ENCODE results near the gene CELSR1.

The CELSR1 gene

DNA sequence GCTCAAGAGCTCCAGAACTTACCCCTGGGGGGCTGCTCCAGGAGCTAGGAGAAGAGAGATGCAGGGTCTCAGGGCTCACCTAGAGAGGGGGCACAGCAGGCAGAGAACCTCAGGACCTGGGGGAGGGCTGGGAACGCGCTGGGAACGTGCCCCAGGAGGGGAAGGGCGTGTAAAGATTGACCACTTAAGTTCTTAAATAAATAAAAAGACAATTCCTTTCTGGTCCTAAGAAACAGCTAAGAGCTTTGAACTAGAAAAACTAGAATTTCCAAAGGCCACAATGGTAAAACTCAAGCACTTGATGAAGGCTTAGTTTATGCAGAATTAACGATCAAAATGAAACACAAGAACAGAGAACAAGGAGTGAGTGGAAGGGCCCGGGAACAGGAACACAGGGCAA is 89.1 kb downstream of the CELSR1 start:
- no peak for DNase-seq (ENCODE audit: low read depth in 2 of 2)

DNA sequence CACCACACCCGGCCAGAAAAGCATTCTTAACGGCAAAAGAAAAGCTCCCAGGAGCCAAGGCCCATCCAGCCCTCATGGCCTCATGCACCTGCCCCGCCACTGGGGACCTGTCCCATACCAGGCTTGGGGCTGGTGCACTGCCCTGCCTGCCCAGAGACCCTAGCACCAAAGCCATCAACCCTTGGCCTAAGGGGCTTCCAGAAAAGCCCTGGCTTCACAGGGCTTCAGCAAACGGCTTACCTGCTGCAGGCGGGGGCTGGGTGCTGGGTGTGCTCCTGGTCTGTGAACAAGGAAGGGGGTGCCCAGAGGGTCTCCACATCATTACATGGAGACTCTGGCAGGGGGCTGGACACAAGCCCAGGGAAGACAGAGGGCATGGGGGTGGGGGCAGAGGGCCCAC is 89.5 kb downstream of the CELSR1 start:
- no peak for DNase-seq (ENCODE audit: low read depth in 2 of 2)

DNA sequence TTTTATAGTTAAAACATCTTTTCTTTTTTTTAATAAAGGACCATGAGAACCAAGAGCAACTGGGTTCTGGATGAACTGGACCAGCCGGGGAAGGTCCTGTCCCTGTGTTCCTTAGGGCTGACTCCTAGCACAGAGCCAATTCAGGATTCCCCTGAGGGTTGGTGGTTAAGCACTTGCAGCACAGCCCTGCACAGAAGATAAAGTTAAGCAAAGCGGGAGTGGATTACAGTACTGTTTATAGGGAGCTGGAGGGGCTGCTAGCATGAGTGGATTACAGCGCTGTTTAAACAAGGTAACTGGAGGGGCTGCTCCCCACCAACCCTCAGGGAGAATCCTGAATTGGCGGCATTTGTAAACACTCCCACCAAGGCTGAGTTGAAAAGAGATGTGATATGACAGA is 90.6 kb downstream of the CELSR1 start:
- DNase-seq (ENCODE audit: low read depth in 2 of 2) = no peak

DNA sequence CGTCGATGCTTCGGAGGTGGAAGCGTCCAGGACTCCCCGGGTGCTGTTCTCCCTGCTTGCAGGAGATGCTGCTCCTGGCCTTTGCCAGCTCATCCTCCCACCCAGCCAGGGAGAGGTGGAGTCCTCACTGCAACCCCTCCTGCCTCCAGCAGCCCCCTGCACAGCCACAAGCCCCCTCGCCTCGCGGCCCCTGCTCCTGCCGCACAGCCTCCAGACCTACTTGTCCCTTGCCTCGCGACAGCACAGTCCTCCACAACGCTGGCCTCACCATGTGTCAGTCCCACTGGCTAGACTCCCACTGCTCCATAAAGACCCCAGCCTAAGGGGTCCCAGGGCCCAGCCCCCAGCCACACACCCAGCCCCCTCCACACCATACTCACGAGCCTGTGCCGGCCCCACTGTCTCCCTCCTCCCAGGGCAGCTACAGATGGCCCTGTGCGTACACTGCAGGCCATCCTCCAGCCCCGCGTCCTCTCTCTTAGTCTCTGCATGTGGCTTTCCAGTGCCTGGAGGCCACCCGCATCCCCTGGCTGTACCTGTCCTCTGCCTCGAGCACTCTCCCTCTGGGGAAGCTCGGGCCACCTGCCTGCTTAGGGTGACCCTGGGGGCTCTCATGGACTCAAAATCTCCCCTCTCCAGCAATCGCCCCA is 91.5 kb downstream of the CELSR1 start:
- DNase-seq (ENCODE audit: low read depth in 2 of 2) = no peak

DNA sequence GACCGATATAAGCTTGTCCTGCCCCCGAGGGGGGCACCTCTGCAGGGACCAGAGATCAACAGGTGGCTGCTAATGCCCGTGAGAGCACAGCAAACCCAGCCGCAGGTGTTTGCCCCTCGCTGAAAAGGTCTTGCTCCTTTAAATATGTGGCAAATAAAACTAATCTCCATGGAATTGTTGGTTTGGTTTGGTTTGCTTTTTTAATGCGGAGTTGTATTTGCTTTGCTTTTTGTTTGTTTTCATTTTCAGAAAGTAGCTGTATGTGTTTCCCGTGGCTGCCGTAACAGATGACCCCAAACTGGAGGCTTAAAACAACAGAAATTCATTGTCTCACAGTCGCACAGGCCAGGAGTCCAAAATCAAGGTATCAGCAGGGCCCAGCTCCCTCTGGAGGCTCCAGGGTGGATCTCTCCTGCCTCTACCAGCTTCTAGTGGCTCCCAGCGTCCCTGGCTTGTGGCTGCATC is 93.0 kb downstream of the CELSR1 start:
- no peak for DNase-seq (ENCODE audit: low read depth in 2 of 2)

DNA sequence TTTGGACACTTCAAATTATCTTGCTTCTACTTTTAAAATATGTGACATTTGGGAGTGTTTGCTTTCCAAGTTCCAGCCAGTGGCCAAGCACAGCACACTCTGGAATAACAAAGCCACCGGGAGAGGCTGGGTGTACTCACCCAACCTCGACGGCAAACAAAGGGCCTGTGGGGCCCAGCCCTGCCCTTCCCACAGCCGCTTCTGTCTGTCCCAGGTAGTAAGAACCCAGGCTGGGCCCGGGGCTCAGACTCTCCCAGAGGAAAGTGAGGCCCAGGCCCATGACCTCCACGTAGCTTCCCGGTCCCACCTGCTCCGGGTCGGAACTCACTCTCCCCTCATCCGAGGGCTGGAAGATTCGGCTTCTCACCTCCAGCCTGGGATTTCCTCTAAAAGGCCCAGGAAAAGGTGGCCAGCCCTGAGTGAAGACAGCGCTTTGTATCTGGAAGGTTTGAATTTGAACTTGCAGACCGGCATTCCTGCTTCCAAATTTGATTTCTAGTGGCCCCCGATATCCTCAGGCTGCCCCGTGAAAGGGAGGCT is 93.5 kb downstream of the CELSR1 start:
- no peak for DNase-seq (ENCODE audit: low read depth in 2 of 2)

DNA sequence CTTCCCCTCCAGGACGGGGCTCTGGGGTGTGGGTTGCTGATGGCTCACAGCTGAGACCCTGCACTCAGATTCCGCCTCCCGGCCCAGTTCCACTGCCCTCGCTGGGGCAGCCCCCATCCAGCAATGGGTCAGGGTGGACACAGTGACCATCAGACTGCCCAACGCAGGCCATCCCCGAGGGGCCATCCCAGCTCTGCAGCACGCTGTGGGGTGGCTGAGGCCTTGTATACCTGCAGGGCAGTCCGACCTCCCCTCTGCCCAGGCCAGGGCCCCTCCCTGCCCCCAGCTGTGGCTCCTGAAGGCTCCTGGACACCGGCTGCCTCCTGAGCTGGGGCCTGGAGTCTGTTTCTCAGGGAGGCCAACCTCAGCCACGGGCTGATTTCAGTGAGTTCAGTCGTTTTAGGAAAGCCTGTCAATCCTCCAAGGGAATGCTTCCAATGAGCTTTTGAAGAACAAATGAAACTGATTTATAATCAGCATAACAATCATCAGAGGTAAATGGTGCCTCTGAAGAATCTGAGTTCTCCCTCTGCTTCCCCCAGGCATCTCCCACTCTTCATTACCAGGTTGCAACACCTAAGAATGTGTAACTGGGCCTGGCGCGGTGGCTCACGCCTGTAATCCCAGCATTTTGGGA is 95.1 kb downstream of the CELSR1 start:
- DNase-seq (ENCODE audit: low read depth in 2 of 2) = no peak

DNA sequence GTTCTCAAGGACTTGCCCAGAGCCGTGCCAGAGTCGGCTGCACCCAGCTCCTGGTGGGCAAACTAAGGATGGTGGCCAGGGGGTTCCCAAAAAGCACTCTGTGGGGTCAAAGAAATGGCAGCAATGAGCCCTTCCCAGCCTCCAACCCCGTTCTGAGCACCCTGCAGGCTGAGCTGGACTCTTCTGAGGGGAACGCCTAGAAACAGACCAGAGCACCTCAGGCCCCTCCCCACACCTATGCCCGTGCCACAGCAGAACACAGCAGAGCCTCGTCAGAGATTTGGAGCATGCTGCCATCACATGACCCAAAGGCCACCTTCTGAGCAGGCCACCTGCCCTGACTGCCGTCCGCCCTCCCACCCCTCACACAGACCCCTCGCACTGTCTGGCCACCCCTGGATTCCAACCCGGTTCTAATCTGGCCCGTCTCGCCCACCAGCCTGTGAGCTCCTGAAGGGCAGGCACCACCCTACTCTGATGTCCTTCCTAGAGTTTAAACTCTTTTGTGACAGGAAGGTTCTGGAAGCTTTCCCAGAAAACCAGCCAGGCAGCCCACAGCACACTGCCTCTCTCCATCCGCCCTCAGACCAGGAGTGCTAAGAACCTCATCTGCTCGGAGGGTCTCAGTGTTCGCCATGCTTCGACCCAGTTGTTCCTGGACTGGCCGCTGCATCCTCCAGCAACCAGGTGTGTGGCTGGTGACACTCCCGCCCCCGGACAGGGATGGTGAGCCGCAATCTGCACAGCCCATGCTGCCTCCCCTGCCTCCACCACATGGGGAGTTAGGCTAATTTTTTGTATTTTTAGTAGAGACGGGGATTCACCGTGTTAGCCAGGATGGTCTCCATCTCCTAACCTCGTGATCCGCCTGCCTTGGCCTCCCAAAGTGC is 97.6 kb downstream of the CELSR1 start:
- DNase-seq (ENCODE audit: low read depth in 2 of 2) = no peak

DNA sequence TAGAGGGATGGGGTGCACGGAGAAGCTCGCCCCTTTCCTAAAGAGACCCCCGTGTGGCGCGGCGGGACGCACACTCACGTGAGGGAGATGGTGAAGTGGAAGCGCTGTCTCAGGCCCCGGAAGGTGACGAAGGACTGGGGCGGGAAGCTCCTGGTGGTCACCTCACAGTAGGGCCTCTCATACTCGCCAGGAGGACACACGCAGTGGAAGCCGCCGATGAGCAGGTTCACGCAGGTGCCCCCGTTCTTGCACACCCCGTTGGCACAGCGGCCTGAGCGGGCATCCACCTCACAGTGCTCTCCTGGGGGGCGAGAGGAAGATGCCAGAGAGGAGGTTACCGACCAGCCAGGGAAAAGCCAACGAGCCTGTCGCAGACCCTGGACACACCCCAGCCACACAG is 98.3 kb downstream of the CELSR1 start:
- DNase-seq (ENCODE audit: low read depth in 2 of 2) = no peak

DNA sequence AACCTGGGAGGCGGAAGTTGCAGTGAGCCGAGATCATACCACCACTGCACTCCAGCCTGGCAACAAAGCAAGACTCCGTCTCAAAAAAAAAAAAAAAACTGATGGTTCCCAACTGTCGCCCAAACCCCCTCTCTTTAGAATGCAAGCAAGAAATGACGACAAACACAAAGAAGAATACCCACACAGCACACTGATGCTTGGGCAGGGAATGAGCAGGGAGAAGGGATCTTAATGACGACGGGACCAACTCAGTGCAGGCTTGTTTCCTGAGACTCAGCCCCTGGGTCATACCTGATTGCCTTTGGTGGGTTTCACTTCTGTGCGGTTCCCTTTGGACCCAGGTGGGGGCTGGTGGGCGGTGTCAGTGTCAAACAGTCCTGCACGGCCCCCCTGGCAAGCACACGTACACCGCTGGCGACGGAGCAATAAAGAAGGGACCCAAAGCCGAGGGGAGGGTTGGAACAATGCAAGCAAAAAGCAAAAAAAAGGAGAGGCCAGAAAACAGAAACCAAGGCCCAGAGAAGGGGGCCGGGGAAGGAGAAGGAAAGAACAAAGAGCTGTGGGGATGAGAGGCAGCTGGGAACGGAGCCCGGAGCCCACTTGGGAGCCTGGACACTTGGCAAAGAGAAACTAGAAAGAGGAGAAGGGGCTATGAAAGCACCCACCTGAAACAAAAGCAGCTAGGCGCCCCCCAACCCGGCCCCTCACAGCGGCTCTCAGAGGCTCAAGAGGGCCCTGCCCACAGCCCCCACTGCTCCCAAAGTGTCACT is 99.6 kb downstream of the CELSR1 start:
- no peak for DNase-seq (ENCODE audit: low read depth in 2 of 2)

DNA sequence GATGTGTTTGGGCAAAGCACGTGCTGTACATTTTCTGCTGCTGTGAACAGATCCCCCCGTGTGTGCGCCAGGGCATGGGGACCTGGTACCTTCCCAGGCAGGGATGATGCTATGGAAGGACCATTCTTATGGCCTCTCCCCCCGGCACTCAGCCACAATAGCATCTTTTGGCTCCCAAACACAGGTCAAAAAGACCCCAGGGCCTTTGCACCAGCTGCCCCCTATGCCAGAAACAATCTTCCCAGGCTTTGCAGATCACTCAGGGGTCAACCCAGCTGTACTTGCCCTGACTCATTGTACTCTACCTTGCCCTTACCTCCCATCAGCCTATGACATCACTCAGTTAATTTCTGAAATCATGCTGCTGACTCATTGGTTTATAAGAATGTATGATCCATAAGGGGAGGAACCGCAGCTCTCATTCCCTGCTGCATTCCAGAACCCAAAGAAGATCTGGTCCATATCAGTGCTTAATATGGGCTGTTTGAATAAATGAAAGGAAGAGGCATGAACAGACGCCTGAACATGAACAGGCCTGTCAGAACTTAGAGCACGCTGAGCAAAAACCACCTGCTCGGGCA is 100.7 kb downstream of the CELSR1 start:
- DNase-seq (ENCODE audit: low read depth in 2 of 2) = no peak

DNA sequence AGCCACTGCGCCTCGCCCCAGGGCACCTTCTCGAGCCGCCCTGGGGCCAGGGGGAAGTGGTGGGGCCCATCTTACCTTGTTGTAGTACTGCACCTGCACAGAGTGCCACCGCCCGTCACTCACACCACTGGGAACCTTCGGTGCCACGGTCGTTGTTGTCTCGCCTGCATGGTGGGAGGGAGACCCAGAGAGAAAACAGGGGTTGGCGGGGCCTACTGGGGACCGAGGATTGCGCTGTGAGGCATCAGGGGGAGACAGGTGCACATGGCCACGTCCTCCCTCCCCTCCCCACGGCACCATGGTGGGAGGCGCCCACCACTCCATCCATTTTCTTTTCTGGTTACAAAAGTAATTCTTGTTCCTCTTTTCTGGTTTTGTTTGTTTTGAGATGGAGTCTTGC is 104.1 kb downstream of the CELSR1 start:
- DNase-seq (ENCODE audit: low read depth in 2 of 2) = no peak

DNA sequence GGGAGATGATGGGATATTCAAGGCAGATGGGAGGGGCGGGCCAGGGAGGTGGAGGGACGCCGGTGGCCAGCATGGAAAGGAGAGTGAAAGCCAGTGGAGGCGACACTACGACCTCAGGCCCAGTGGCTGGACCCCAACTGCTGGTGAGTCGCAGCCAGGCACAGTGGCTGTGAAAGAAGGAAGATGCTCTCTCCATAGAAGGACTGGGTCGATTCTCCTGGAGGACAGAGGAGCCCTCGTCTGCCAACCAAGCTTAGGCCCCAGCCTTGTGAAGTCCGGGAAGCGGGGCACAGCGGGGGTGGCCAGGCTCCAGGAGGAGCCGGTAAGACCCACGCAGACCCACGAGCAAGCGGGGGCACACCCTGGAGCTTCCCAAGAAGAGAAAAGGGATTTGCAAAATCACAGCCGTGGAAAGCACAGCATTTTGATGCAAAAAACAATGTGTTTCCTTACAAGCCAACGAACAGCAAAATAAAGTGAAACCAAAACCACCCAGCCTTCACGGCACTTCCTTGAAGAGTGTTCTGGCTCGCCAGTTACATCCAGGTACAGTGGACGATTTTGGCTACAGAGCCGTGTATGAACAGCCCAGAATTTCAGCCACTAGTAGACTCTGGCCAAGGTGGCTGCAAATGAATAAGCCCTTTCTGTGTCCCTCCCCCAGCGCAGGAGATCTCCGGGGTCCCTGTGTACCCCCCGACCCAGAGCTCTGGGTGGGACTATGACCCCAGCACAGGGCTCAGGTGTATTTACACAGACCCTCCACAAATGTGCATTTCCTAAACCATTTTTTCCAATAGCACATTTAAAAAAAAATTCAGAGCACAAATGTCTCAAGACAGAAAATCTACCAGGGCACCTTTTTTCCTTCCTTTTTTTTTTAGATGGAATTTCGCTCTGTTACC is 105.0 kb downstream of the CELSR1 start:
- no peak for DNase-seq (ENCODE audit: low read depth in 2 of 2)

DNA sequence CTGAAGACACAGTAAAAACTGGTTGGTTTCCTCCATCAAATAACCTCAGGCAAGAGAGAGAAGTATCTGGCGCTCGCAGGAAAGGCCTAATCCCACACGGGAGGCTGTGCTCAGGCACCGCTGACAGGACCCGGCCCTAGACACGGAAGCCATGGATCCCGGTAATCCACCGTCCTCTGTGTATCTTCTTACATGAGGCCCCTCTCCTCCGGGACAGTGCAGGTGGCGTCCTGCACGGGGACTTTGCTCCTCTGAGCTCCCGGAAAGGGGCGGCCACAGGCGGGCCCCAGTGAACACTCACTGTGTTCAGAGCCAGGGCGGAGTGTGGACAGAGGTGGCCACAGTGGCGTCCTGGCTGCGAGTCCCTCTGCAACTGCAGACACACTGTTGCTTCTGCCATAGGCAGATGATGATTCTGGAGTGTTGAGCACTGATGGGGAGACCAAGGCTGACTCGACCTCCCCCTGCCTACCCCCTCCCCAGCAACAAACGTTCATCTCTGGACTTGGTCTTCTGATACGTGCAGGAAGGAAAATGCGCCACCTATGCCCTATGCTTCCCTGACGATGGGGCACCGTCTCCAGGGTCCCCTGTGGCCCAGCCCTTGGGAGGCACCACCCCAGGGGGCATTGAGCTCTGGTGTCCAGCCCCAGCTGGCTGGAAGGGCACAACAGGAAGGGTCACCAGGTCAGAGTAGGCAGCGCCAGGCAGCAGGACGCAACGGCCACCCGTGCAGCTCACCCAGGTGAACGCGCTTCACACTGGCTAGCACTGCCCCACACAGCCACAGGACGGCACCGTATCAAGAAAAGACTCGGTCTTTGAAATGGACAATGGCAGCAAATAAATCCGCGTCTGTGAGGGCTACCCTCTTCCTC is 106.2 kb downstream of the CELSR1 start:
- DNase-seq (ENCODE audit: low read depth in 2 of 2) = no peak

DNA sequence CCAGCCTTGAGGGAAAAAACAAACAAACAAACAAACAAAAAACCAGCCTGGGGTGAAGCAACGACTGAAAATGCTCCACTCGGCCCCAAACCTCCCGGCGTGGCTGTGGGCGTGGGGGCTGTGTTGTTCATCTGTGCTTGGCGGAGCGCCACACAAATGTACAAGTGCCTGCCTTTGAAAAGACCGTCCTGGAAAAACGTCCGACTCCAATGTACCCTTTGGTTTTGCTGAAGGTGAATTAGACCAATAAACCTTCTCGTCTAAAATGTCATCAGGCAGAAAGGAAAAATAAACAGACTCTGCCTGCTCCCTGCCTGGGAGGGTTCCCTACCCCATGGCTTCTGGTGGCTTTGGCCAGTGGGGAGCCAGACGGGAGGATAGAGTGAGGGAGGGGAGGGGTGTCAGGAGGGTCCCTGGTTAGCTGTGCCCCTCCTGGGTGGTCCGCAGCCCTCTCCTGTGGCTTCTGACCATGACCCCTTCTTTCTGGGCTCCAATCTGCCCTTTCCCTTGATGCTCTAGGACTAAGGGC is 108.0 kb downstream of the CELSR1 start:
- no peak for DNase-seq (ENCODE audit: low read depth in 2 of 2)

DNA sequence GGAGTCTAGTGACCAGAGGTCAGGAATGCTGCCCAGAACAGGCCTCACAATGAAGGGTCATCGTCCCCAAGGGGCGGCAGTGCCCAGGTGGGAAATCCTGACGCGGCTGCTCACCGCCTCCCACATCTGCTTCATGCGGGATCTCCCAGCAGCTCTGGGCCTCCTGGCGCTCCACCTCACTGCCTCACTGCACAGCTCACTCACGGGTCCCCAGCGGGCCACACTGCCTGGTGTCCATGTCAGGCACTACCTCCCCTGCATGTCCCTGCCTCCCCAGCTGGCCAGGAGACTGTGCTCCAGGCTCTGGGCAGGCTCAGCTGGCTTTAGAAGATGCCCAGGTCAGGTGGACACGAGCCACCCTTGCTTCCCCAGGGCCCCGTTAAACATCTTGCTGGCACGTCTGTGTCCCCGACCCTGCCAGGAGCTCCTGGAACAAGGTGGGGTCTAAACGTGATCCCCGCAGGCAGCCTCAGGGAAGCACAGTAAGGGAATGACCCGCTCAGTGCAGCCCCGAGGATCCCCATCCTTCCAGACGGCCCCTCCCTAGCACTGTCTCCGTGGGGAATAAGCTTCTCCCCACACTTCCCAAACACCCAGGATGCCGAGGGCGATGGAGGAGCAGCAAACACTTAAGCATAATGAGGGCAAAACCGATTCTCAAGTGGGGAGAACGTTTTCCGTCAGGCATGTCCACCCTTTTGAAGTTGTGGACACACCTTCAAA is 108.7 kb downstream of the CELSR1 start:
- DNase-seq (ENCODE audit: low read depth in 2 of 2) = no peak

DNA sequence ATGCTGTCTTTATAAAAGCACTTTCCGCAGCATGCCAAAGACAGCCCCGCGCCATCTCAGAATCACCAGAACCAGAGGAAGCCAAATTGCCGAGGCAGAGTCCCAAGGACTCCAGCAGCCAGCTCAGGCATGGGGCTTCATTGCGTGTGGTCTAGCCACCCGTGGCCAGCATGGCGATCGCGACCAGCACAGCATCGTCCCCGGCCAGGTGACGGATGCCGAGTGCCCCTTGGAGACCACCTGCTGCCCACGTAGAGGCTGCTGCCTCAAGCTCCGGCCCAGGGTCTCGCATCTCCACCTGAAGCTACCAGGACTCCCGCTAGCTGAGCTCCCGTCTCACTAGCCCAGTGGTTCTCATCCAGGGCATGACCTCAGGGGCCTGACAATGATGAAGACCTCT is 109.2 kb downstream of the CELSR1 start:
- DNase-seq (ENCODE audit: low read depth in 2 of 2) = no peak

DNA sequence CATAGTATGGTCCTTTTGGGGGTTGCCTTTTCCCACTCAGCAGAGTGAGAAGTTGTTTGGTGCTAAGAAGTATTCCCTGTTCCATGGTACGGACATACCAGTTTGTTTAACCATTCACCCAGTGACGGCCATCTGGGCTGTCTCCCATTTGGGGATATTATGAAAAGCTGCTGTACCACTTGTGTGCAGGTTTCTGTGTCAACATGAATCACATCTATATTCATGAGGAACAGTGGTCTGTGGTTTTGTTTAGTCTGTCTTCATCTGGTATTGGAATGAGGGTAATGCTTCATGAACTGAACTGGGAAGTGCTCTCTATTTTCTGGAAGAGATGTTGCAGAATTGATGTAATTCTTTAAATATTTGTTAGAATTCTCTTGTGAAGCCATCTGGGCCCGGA is 112.4 kb downstream of the CELSR1 start:
- no peak for DNase-seq (ENCODE audit: low read depth in 2 of 2)
